ENCODE data around the gene TSSK6. TPM values are rescaled to one million over a fixed set of nuclear protein-coding genes. Genes with fewer than 3 reads are reported as not detected.

TSSK6 gene
- total RNA-seq, 2 donors from 2014 or later: 0.50 to 0.88 TPM

DNA sequence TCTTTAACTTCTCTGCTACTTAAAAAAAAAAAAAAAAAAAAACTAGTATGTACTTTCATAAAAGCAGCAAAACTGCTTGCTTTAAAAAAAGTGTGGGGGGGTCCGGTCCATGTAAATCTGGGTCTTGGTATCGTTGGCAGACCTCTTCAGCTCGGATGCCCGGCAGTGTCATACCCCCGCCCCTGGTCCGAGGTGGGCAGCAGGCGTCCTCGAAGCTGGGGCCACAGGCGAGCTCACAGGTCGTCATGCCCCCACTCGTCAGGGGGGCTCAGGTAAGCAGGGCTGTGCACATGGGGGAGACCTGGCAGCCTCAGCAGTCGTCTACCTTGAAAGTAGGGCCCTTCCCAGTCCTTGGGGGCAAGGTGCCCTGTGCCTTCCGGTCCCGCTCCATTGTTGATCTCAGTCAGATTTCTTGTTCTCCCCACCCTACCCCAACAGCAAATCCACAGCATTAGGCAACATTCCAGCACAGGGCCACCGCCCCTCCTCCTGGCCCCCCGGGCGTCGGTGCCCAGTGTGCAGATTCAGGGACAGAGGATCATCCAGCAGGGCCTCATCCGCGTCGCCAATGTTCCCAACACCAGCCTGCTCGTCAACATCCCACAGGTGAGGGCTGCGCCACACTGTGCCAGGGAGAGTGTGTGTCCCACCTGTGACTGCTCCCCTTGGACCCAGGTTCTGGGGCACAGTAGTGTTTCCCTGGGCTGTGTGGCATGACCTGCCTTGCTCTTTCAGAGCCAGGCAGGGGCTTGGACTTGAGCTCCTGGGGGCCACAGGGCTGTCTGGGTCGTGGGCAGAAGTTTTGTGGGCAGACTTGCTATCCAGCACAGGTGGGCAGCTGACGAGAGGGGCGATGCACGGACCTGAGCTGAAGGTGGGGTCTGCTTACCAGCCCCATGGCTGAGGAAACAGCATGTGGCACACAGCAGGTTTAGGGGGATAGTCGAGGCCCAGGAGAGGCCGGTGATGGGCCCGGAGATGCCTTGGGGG is 19.4 kb downstream of the TSSK6 start:
- intact Hi-C loops (cut with DNase I): no loop called here
- ATAC-seq: no peak
- DNase-seq: no peak

DNA sequence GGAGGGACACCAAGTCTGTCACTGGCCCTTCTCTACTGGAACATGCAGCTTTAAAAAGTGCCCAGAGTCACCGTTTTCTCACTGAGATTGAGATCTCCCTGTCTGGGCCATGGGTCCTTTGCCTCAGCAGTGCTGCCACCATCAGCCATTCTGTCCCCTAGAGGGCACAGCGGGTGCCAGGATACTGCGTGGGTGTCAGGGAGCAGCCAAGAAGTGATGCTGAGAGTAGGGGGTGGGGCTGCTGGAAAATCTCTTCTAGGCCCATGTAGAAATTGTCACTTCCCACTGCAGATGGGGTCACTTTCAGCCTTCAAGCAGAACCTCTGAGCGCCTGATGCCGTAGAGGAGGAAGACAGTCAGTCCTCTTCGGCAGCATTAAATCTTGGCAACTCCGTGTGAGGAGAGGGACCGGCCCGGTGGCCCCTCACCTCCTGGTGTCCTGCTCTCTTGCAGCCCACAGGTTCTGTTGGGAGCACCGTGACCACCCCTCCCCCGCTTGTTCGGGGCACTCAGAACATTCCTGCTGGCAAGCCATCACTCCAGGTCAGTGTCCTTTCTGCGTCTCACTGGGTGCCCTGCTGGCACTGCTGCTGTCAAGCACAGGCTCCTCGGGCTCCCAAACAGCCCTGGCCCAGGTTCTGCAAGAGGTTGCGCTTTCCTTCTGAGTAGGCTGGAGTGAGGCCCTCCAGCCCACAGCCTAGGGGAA is 21.4 kb downstream of the TSSK6 start:
- intact Hi-C loops (cut with DNase I): loop anchor here (5.0 kb wide), 2 partner anchors 127 to 347 kb away; no protein-coding TSS in a partner anchor
- no peak for ATAC-seq

DNA sequence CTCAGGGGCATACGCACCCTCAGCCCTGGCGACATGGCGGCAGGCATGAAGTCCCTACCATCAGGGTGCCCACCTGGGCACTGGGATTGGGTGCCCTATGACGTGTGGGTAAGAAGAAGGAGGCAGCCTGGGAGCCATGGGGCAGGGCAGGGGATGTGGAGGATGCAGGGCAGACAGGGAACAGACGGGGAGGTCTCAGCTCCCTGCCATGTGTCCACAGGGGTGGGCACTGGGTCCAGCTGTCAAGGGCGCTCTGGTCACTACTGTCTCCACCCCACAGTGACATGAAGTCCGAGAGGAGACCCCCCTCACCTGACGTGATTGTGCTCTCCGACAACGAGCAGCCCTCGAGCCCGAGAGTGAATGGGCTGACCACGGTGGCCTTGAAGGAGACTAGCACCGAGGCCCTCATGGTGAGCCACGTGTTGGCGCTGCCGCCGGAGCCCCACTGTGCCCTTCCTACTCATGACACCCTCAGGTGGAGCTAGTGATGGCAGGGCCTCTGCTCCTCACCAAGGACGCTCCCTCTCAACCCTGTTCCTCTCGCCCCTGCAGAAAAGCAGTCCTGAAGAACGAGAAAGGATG is 23.2 kb downstream of the TSSK6 start:
- no peak for DNase-seq
- no peak for ATAC-seq
- intact Hi-C loops (cut with DNase I): loop anchor here (5.0 kb wide), 2 partner anchors 125 to 345 kb away; no protein-coding TSS in a partner anchor

More for the DNA sequence above, 21.4 kb downstream of the TSSK6 start:
- DNase-seq: no peak

GRCh38 chr19:19491321-19492025 is 23.9 kb downstream of the TSSK6 start:
- DNase-seq: no peak
- intact Hi-C loops (cut with DNase I): loop anchor here (2.0 to 5.0 kb wide), 3 partner anchors 124 to 344 kb away; no protein-coding TSS in a partner anchor

GRCh38 chr19:19490214-19490968 is 25.0 kb downstream of the TSSK6 start:
- intact Hi-C loops (cut with DNase I): loop anchor here (2.0 to 5.0 kb wide), 3 partner anchors 123 to 343 kb away; no protein-coding TSS in a partner anchor
- ATAC-seq (peak; percentile 53 to 54), DNase-seq (peak; percentile 75)

More at GRCh38 chr19:19491321-19492025, 23.9 kb downstream of the TSSK6 start:
- no peak for ATAC-seq

DNA sequence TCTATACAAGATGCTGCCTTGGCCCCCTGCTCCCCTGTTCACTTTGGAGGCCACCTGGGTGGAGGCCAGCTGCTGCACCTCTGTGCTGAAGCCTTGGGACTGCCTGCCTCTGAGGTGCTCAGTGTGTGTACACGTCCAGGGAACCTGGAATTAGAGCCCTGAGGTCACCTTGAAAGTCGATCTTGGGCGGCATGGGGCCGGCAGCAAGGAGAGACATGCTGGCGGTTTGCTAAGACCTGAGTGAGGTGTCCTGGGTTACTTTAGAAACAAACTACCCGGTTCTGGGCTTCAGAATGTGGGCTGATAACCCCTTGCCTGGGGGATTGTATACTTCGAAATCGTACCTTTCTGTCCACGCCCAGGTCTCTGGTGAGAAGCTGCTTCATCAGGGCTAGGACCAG is 25.5 kb downstream of the TSSK6 start:
- DNase-seq: no peak
- peak in 1 of 2 donors; percentile 11 for ATAC-seq
- intact Hi-C loops (cut with DNase I): loop anchor here (2.0 to 5.0 kb wide), 3 partner anchors 123 to 343 kb away; no protein-coding TSS in a partner anchor

DNA sequence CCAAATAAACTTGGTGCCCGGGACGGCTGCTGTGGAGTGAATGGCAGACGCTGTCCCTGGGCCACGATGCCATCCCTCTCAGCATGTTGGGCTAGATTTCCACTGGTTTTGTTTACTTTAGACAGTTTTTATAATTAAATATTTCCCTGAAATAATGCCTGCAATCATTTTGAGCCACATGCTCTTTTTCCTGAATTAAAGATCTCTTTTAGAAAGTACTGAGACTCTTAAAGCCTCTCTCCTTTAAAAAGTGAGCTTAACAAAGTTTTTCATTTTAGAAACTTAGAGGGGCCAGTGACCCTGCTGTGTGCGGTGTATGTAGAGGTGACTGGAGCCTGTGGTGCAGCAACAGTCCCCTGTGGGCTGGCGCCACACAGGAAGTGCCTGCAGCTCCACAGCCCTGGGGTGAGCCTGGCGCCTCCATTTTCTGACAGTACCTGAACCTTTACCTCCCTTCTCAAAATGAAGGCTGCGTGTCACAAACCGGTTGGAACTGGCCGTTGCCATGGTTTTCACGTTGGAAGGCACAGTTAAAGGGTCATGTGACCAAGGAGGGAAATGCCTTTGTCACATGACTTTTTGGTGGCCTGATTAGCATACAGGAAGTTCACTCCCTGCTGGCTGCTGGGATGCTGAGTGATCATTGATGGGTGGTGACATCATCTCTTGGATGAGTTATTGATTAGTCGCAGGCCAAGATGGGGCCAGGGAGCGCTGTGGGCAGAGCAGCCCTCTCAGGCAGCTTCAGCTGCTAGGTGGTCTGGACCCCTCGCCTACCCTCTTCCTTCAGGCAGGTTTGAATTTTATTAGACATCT is 26.3 kb downstream of the TSSK6 start:
- DNase-seq: peak; percentile 85
- peak; percentile 45 to 78 for ATAC-seq
- intact Hi-C loops (cut with DNase I): no loop called here

- intact Hi-C loops (cut with DNase I): no loop called here
- ATAC-seq (no peak), DNase-seq (no peak)
Observed at GRCh38 chr19:19487950-19488874, 27.1 kb downstream of the TSSK6 start.

DNA sequence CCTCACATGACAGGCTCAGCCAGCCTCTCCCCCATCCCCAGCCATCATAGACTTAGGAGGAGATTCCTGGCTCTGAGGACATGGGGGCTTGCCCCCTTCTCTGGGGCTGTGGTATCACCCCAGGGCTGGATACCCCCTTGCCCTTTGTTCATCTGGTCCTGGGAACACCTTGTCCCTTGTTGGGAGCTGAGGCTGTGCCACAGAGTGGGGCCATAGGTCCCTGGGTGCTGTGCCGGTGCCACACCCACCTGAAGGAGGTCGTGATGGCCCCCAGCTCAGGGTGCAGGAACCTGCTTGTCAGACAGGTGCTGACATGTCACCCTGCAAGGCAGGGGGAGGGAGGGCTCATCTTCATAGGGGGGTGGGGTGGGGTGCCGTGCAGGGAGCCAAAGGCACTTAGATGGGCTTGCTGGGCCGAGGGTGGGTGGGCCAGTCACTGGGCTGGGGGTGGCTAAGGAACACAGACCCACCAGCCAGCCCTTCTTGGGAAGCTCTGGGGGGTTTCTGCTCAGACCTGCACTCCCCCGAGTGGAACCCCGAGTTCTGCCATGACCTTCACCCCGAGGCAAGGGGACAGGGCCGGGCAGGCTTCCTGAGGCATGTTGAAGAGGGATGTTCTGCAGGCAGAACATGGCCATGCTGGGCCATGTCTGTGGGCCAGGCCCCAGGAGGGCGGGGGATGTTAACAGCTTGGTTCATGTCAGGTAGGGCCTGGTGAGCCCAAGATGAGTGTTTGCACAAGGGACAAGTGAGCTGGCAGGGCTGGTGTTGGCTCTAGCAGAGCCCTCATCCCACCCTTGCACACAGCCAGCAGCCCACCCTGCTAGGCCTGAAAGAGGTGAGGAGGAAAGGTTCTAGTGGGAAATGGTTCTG is 28.0 kb downstream of the TSSK6 start:
- ATAC-seq (no peak), DNase-seq (no peak)
- intact Hi-C loops (cut with DNase I): no loop called here

DNA sequence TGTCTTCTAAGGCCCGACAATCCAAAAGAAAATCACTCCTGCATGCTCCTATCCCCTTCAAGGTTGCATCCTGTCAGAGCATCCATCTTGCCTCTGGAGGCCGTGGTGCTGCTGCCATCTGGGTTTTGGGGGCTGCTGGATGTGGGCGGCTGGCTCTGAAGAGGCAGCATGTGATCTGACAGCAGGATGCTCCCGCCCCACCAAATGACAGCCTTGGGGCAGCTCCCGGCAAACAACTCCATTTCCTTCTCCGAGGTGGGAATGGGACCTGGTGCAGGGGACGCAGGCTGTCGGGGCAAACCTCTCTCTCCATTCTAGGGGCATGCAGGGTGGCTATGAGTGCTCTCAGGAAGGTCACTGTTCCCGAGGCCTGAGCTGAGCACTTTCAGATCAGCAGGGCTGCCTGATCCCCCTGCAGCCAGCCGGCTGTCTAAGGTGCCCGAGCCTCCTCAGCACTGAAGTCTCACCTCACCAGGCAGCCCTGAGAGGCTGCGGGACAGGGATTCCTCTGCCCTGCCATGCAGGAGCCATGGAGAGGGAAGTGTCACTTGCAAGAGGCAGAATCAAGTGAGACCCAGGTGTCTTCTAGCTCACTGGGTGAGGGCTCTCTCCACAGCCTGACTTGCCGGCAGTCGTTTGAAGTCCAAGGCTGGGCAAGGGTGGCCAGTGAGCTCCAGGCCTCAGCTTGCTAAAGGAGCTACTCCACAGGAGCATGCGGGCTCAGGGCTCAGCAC is 28.8 kb downstream of the TSSK6 start:
- intact Hi-C loops (cut with DNase I): no loop called here
- ATAC-seq (no peak), DNase-seq (no peak)

- DNase-seq (no peak), ATAC-seq (no peak)
- intact Hi-C loops (cut with DNase I): no loop called here
Observed at GRCh38 chr19:19485998-19486290, 29.4 kb downstream of the TSSK6 start.

GRCh38 chr19:19485161-19485997 is 30.0 kb downstream of the TSSK6 start:
- no peak for DNase-seq
- intact Hi-C loops (cut with DNase I): no loop called here

DNA sequence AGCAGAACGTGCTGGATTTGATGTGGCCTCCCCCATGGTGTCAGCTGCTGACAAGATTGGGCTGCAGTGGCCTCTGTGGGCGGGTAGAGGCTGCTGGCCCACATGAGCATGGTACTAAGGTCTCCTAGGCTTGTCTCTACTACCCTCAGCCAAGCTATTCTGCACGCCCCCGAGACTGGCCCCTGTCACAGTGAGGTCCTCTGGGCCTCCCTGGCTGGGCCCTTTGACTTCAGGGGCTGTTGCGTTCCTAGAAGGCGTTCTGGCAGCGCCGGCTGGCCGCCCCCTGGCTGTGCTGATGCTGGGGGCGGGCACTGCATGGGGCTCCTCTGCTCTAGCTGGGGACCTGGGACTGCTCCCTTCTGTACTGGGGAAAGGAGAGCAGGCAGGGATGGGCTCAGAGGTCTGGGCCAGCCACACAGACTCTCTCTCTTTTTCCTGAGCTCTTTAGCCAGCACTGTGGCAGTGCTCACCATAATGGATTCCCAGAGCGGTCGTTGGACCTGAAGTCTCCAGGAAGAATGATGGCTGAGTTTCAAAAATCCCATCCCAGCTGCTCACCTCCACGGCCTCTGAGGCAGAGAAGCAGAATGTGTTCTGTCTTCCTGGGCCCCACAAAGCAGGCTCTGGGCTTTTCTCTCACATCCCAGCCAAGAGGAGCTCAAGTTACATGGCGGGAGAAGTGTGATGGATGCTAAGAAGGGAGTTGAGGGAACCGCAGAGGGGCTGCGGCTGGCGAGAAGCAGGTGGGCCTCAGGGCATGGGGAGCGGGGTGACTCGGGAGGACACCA is 32.3 kb downstream of the TSSK6 start:
- no peak for DNase-seq
- intact Hi-C loops (cut with DNase I): no loop called here
- peak in 1 of 2 donors; percentile 25 for ATAC-seq

More at GRCh38 chr19:19485161-19485997, 30.0 kb downstream of the TSSK6 start:
- ATAC-seq: peak in 1 of 2 donors; percentile 13

All from left cardiac atrium (tissue), 4 donors.